HFF-Myc (cell line): ENCODE measurements around the gene SYT7.
"Not testable (repeated sequence)": the region's sequence is repeated elsewhere in the genome, so short reads cannot be mapped to it uniquely, and the experiment has no call there.

Source experiments
- DNase-seq: peaks from one replicate; pipeline ENCODE4 v3.0.0-alpha.2; 2011; ENCODE audit warnings: low read depth; ENCODE audit errors: extremely low read depth
- H3K4me3 ChIP-seq: replicated peaks from 2 replicates; pipeline ENCODE4 v1.5.1; 2011; ENCODE audit warnings: low read depth, mild to moderate bottlenecking, control low read depth, low read length
- TF ChIP-seq, protein P1 (sequence below): IDR thresholded peaks from 2 replicates; pipeline ENCODE4 v1.5.1; 2012; ENCODE audit warnings: mild to moderate bottlenecking, low read depth, low read length, control low read depth; ENCODE audit errors: missing control alignments

The SYT7 gene

DNA sequence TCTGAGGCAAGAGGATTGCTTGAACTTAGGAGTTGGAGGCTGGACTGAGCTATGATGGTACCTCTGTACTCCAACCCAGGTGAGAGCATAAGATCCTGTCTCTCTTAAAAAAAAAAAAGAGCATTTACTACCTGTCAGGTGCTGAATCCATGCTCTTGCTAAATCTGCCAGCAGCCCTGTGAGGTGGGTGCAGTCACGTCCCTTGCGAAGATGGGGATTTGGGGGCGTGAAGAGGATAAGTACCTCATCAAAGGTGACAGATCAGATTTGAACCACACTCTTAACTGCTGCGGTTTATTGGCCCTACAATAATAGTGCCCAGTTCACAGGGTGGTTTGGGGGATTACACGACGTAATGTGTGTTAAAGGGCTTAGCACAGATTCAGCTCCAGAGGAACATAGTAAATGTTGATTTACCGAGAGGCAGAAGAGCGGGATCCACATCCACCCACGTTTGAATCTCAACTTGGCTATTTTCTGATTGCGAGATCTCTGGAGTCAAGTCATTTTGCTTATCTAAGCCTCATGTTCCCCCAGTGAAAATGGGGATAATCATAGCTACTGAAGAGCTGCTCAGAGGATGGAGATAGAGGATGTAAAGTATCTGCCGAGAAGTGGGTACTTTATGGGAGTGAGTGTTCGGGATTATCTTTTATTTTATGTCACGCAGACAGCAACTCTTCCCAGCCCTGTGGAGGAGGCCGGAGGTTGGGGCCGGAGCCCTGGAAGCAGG, 100.4 kb downstream of the SYT7 start:
- TF ChIP-seq, protein P1, sequence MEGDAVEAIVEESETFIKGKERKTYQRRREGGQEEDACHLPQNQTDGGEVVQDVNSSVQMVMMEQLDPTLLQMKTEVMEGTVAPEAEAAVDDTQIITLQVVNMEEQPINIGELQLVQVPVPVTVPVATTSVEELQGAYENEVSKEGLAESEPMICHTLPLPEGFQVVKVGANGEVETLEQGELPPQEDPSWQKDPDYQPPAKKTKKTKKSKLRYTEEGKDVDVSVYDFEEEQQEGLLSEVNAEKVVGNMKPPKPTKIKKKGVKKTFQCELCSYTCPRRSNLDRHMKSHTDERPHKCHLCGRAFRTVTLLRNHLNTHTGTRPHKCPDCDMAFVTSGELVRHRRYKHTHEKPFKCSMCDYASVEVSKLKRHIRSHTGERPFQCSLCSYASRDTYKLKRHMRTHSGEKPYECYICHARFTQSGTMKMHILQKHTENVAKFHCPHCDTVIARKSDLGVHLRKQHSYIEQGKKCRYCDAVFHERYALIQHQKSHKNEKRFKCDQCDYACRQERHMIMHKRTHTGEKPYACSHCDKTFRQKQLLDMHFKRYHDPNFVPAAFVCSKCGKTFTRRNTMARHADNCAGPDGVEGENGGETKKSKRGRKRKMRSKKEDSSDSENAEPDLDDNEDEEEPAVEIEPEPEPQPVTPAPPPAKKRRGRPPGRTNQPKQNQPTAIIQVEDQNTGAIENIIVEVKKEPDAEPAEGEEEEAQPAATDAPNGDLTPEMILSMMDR, result no peak
- no peak overlapping the region for H3K4me3 ChIP-seq
- DNase-seq, result no peak

DNA sequence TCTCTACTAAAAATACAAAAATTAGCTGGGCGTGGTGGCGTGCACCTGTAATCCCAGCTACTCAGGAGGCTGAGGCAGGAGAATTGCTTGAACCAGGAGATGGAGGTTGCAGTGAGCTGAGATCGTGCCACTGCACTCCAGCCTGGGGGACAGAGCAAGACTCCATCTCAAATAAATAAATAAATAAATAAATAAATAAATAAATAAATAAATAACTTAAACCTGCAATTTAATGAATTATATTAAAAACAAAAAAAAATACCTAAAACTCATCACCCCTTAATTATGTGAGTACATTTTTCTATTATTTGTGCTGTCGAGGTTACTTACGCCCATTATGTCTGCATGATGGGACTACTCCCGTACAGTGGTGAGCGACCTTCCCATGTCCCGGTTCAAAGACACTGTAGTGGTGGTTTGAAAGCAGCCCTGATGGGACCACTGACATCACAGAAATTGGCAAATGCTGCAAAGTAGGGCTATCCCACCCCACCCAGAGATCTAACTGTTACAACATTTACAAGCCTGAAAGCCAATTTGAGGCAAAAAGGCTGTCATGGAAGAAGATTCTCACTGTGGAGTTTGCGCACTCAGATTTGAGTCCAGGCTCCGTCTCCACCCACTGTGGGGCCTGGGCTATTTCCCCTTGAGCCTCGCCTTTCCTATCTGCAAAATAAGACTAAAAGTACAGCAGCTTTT, 101.4 kb downstream of the SYT7 start:
- not testable (repeated sequence) for DNase-seq, H3K4me3 ChIP-seq

DNA sequence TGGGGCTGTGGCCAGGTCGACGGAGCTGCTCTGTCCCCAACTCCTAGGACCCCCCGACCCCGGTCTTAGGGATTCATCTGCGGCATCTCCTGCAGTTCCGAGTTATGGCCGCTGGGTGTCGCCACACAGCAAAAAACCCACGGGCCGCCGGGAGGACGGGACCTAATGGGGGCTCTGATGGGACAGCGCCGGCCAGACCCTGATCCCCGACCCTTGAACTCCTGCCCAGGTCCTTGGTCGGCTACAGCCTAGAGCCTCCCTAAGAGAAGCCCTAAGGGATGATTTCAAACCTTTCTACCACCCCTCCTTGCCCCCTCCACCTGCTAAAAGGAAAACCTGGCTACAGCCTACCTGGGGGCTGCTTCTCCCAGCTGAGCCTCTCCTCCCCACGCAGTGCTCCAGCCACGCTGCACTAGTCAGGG, 103.1 kb downstream of the SYT7 start:
- no peak for DNase-seq
- TF ChIP-seq, protein P1, result peak; percentile 90
- H3K4me3 ChIP-seq, result no peak overlapping the region

DNA sequence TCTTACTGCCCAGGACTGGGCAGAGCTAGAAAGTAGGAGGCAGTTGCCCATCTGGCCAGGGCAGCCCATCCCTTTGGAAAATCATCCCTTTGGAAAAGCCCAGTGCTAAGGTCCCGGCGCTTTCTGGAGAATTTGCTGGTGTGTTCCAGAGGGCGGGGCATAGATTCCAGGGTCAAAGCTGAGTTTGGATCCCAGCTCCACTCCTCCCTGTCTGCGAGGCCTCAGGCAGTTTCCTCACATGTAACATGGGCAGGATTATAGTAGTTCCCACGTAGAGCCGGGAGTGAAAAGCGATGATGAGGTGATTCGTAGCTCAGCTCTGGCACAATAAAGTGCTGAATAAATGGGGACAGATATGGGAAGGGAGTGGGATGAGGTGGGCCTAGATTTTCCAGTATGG, 103.8 kb downstream of the SYT7 start:
- no peak overlapping the region for H3K4me3 ChIP-seq
- TF ChIP-seq, protein P1, result no peak
- DNase-seq, result no peak

DNA sequence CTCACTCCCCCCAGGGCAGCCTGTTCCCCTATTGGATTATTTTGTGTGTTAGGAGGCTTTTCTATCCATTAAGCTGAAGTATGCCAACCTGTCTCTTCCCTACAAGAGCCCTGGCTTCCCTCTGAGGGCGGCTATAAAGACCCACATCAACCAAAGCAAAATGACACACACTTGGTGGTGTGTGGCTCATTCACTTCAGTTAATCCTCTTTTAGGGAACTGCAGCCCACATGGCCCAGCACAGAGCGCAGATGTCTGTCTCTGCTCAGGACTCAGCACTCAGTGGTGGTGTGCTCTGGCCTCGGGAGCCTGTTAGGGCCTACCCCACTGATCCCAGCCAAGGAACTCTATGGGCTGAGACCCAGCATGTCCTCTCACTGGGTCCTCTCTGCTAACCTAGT, 104.5 kb downstream of the SYT7 start:
- DNase-seq, result no peak
- TF ChIP-seq, protein P1, result no peak
- no peak overlapping the region for H3K4me3 ChIP-seq

DNA sequence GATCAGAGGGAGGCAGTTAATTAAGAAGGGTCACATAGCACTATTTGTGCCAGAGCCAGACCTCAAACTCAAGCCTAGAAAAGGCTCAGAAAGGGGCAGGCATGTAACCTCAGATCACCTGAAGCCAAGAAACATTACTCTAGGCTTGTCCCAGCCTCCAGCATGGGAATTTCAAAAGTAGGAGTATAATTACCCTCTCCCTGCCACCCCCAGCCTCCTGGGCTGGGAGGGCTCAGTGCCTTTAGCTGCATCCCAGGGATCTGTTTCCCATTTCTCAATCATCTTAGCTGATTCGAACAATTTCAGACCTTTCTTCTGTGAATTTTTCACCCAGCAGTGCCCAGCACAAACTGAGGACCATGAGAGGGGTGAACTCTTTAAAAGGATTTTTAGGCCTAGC, 105.4 kb downstream of the SYT7 start:
- no peak for DNase-seq
- TF ChIP-seq, protein P1, result no peak
- no peak overlapping the region for H3K4me3 ChIP-seq

DNA sequence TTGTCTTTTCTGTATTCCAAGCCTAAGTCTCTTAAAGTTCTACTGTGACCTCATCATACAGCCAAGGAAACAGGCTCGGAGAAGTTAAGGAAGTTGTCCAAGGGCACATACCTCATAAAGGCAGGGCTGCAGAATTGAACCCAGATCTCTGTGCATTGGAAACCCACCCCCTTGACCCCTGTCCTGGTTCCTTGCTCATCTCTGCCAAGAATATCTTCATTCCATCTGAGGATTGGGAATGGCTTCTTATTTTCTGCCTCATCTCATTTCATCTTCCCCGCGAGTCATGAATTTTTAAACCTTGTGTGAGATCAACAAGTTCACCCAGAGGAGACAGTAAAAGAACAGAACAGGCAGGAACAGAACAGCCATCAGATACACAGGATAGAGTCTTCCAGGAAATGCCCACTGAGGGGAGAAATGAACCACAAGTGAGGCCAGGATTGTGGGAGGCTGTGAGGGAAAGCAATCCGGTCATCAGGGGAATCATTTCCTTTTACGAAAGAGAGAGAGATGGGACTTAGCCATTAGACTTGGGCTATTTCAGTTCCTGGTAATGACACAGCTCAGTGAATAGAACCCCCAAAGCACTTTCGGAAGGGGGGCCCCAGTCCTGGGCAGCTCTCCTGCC, 106.7 kb downstream of the SYT7 start:
- no peak for DNase-seq
- H3K4me3 ChIP-seq, result no peak overlapping the region
- TF ChIP-seq, protein P1, result no peak
